Activated B cell treated with CpG ODN at 0.5 μM for 24 hours (primary cell): ENCODE data around the gene BMERB1. TPM values are rescaled to one million over a fixed set of nuclear protein-coding genes. Genes with fewer than 3 reads are reported as not detected.

ENCODE experiments used
- ATAC-seq: fragments of 200-7000 bp; cut with Tn5 transposase; one replicate; pipeline ENCODE4 v1.10.0; 2021; ENCODE audit warnings: low read depth, mild to moderate bottlenecking, moderate library complexity
- CTCF ChIA-PET: fragments of 350-600 bp; sonication (Branson Sonifier 250); formaldehyde crosslinking; loops from one replicate; lab custom pipeline; 2021; ENCODE audit warnings: antibody characterized with exemption; lab: Charles Lee
- POLR2A ChIA-PET: fragments of 350-600 bp; sonication (Branson Sonifier 250); formaldehyde crosslinking; loops from one replicate; lab custom pipeline; 2021; ENCODE audit warnings: antibody characterized with exemption; lab: Charles Lee
- DNase-seq: peaks from one replicate; pipeline ENCODE4 v3.0.0; 2022
- H3K27ac Mint-ChIP-seq: one replicate; pipeline ENCODE4 v1.8.0; 2020; ENCODE audit warnings: mixed read lengths
- H3K27me3 Mint-ChIP-seq: one replicate; pipeline ENCODE4 v1.8.0; 2021; ENCODE audit warnings: mixed read lengths
- H3K36me3 Mint-ChIP-seq: one replicate; pipeline ENCODE4 v1.8.0; 2021; ENCODE audit warnings: low read depth, mixed read lengths
- H3K4me1 Mint-ChIP-seq: one replicate; pipeline ENCODE4 v1.8.0; 2021; ENCODE audit warnings: mixed read lengths
- H3K4me3 Mint-ChIP-seq: one replicate; pipeline ENCODE4 v1.8.0; 2020; ENCODE audit warnings: mild to moderate bottlenecking, mixed read lengths
- H3K9me3 Mint-ChIP-seq: one replicate; pipeline ENCODE4 v1.8.0; 2020; ENCODE audit warnings: mixed read lengths
- CTCF ChIP-seq: fragments of 200-600 bp; IDR thresholded peaks from one replicate; pipeline ENCODE4 v1.8.0; 2022; ENCODE audit warnings: antibody characterized with exemption, mild to moderate bottlenecking
- intact Hi-C: fragments of 100-400 bp; cut with micrococcal nuclease; formaldehyde crosslinking; loops from one replicate; pipeline ENCODE4 v1.15.1; 2024
- total RNA-seq: library from RNA; stranded (reverse); gene quantifications from 2 replicates; pipeline ENCODE4 v1.2.3, GENCODE V29; 2022

The BMERB1 gene
- total RNA-seq, 1 donor from 2014 or later: 7.1 TPM

- Mint-ChIP-seq H3K9me3 (no peaks in the 10 kb centered on the region), H3K4me3 (no peak overlapping the region), H3K27me3 (peaks cover 5% of the 10 kb centered on the region), H3K27ac (no peak overlapping the region), H3K4me1 (no peaks in the 10 kb centered on the region), H3K36me3 (no peaks in the 10 kb centered on the region)
- CTCF ChIA-PET: no interaction called here
- DNase-seq: no peak
- intact Hi-C loops: no loop called here
- POLR2A ChIA-PET: no interaction called here
- no peak for TF ChIP-seq CTCF
- ATAC-seq: no peak
Measured at GRCh38 chr16:15459791-15460190, 25.4 kb downstream of the BMERB1 start.

GRCh38 chr16:15460601-15461000, 26.2 kb downstream of the BMERB1 start:
- H3K36me3 Mint-ChIP-seq: no peaks in the 10 kb centered on the region
- no peak for TF ChIP-seq CTCF
- H3K27ac Mint-ChIP-seq: no peak overlapping the region
- H3K9me3 Mint-ChIP-seq: no peaks in the 10 kb centered on the region
- intact Hi-C loops: no loop called here
- no peak overlapping the region for H3K4me3 Mint-ChIP-seq
- POLR2A ChIA-PET: interaction anchor here (0.5 kb wide), 1 partner anchor 803 kb away, joined by 3 read pairs; no protein-coding TSS in a partner anchor
- DNase-seq: no peak
- CTCF ChIA-PET: no interaction called here
- H3K4me1 Mint-ChIP-seq: no peaks in the 10 kb centered on the region
- peaks cover 5% of the 10 kb centered on the region for H3K27me3 Mint-ChIP-seq
- ATAC-seq: no peak

- intact Hi-C loops: no loop called here
- POLR2A ChIA-PET: no interaction called here
- CTCF ChIA-PET: no interaction called here
Measured at GRCh38 chr16:15461376-15461775, 27.0 kb downstream of the BMERB1 start.

GRCh38 chr16:15464401-15465186, 30.2 kb downstream of the BMERB1 start:
- Mint-ChIP-seq H3K36me3 (no peaks in the 10 kb centered on the region), H3K9me3 (no peaks in the 10 kb centered on the region), H3K4me1 (no peaks in the 10 kb centered on the region), H3K4me3 (no peak overlapping the region), H3K27me3 (peaks cover 2% of the 10 kb centered on the region), H3K27ac (no peak overlapping the region)
- ChIA-PET POLR2A (interaction anchor here (0.7 kb wide), 1 partner anchor 19 kb away, joined by 9 read pairs; no protein-coding TSS in a partner anchor), CTCF (no interaction called here)
- ATAC-seq (no peak), DNase-seq (no peak)
- intact Hi-C loops: no loop called here
- no peak for TF ChIP-seq CTCF

More at GRCh38 chr16:15461376-15461775, 27.0 kb downstream of the BMERB1 start:
- H3K9me3 Mint-ChIP-seq: no peaks in the 10 kb centered on the region
- H3K4me3 Mint-ChIP-seq: no peak overlapping the region
- H3K27me3 Mint-ChIP-seq: peaks cover 5% of the 10 kb centered on the region
- TF ChIP-seq CTCF: no peak
- H3K4me1 Mint-ChIP-seq: no peaks in the 10 kb centered on the region
- no peak overlapping the region for H3K27ac Mint-ChIP-seq
- no peaks in the 10 kb centered on the region for H3K36me3 Mint-ChIP-seq
- DNase-seq (no peak), ATAC-seq (no peak)

- DNase-seq (no peak), ATAC-seq (no peak)
- no peak overlapping the region for H3K4me3 Mint-ChIP-seq
- H3K36me3 Mint-ChIP-seq: no peaks in the 10 kb centered on the region
- TF ChIP-seq CTCF: no peak
- H3K27ac Mint-ChIP-seq: no peak overlapping the region
- intact Hi-C loops: no loop called here
- no peaks in the 10 kb centered on the region for H3K4me1 Mint-ChIP-seq
- ChIA-PET CTCF (no interaction called here), POLR2A (no interaction called here)
- peaks cover 2% of the 10 kb centered on the region for H3K9me3 Mint-ChIP-seq
- no peaks in the 10 kb centered on the region for H3K27me3 Mint-ChIP-seq
Measured at GRCh38 chr16:15466131-15466530, 31.7 kb downstream of the BMERB1 start.
